ENCODE results near the gene SSBP3.
A peak's percentile ranks its signal among the peaks of the same experiment; 100 is the strongest.
"Not testable (repeated sequence)": the region's sequence is repeated elsewhere in the genome, so short reads cannot be mapped to it uniquely, and the experiment has no call there.

SSBP3 gene

GRCh38 chr1:54354899-54355298, 51.3 kb downstream of the SSBP3 start:
- no peaks in the 10 kb centered on the region for H3K9me3 Mint-ChIP-seq
- no peak overlapping the region for H3K27ac Mint-ChIP-seq
- intact Hi-C loops (cut with micrococcal nuclease) = no loop called here
- peaks cover 12% of the 10 kb centered on the region for H3K27me3 Mint-ChIP-seq
- no peak overlapping the region for H3K4me3 Mint-ChIP-seq
- H3K36me3 Mint-ChIP-seq (ENCODE audit: low read depth) = peaks cover 28% of the 10 kb centered on the region
- peaks cover 23% of the 10 kb centered on the region for H3K4me1 Mint-ChIP-seq (ENCODE audit: low read depth)

GRCh38 chr1:54353959-54354358, 52.2 kb downstream of the SSBP3 start:
- Mint-ChIP-seq H3K27ac (no peak overlapping the region), H3K4me3 (no peak overlapping the region), H3K9me3 (no peaks in the 10 kb centered on the region), H3K36me3 (ENCODE audit: low read depth) (peaks cover 20% of the 10 kb centered on the region), H3K27me3 (peaks cover 12% of the 10 kb centered on the region), H3K4me1 (ENCODE audit: low read depth) (peaks cover 23% of the 10 kb centered on the region)
- intact Hi-C loops (cut with micrococcal nuclease) = no loop called here

GRCh38 chr1:54352755-54353154, 53.4 kb downstream of the SSBP3 start:
- Mint-ChIP-seq H3K27ac (no peak overlapping the region), H3K27me3 (peaks cover 11% of the 10 kb centered on the region), H3K4me3 (no peak overlapping the region), H3K4me1 (ENCODE audit: low read depth) (peaks cover 22% of the 10 kb centered on the region), H3K9me3 (no peaks in the 10 kb centered on the region), H3K36me3 (ENCODE audit: low read depth) (peaks cover 11% of the 10 kb centered on the region)
- intact Hi-C loops (cut with micrococcal nuclease) = no loop called here

- Mint-ChIP-seq H3K27ac (no peak overlapping the region), H3K27me3 (no peaks in the 10 kb centered on the region), H3K4me1 (ENCODE audit: low read depth) (no peaks in the 10 kb centered on the region), H3K4me3 (no peak overlapping the region), H3K9me3 (no peaks in the 10 kb centered on the region), H3K36me3 (ENCODE audit: low read depth) (peaks cover 7% of the 10 kb centered on the region)
- intact Hi-C loops (cut with micrococcal nuclease) = no loop called here
Observed at GRCh38 chr1:54350360-54350759, 55.8 kb downstream of the SSBP3 start.

- H3K4me1 Mint-ChIP-seq (ENCODE audit: low read depth) = peaks cover 3% of the 10 kb centered on the region
- peaks cover 17% of the 10 kb centered on the region for H3K36me3 Mint-ChIP-seq (ENCODE audit: low read depth)
- intact Hi-C loops (cut with micrococcal nuclease) = no loop called here
- H3K4me3 Mint-ChIP-seq = no peak overlapping the region
- no peak overlapping the region for H3K27ac Mint-ChIP-seq
- no peaks in the 10 kb centered on the region for H3K9me3 Mint-ChIP-seq
- no peaks in the 10 kb centered on the region for H3K27me3 Mint-ChIP-seq
Observed at GRCh38 chr1:54348700-54349021, 57.5 kb downstream of the SSBP3 start.

- no peak overlapping the region for H3K27ac Mint-ChIP-seq
- peaks cover 8% of the 10 kb centered on the region for H3K4me1 Mint-ChIP-seq (ENCODE audit: low read depth)
- intact Hi-C loops (cut with micrococcal nuclease) = no loop called here
- H3K36me3 Mint-ChIP-seq (ENCODE audit: low read depth) = peaks cover 19% of the 10 kb centered on the region
- H3K9me3 Mint-ChIP-seq = no peaks in the 10 kb centered on the region
- H3K27me3 Mint-ChIP-seq = no peaks in the 10 kb centered on the region
- no peak overlapping the region for H3K4me3 Mint-ChIP-seq
Observed at GRCh38 chr1:54347955-54348699, 58.1 kb downstream of the SSBP3 start.

GRCh38 chr1:54347261-54347954, 58.8 kb downstream of the SSBP3 start:
- Mint-ChIP-seq H3K9me3 (no peaks in the 10 kb centered on the region), H3K27me3 (no peaks in the 10 kb centered on the region), H3K36me3 (ENCODE audit: low read depth) (peaks cover 19% of the 10 kb centered on the region), H3K4me1 (ENCODE audit: low read depth) (peaks cover 16% of the 10 kb centered on the region), H3K4me3 (no peak overlapping the region), H3K27ac (no peak overlapping the region)
- intact Hi-C loops (cut with micrococcal nuclease) = no loop called here

GRCh38 chr1:54345548-54345947, 60.6 kb downstream of the SSBP3 start:
- H3K27ac Mint-ChIP-seq; intact Hi-C loops (cut with micrococcal nuclease); H3K4me3 Mint-ChIP-seq; H3K9me3 Mint-ChIP-seq; H3K27me3 Mint-ChIP-seq: not testable (repeated sequence)
- Mint-ChIP-seq H3K36me3 (ENCODE audit: low read depth) (peaks cover 19% of the 10 kb centered on the region), H3K4me1 (ENCODE audit: low read depth) (peaks cover 31% of the 10 kb centered on the region)

- Mint-ChIP-seq H3K4me1 (ENCODE audit: low read depth) (peaks cover 31% of the 10 kb centered on the region), H3K9me3 (no peaks in the 10 kb centered on the region), H3K36me3 (ENCODE audit: low read depth) (peaks cover 19% of the 10 kb centered on the region), H3K27me3 (no peaks in the 10 kb centered on the region), H3K27ac (no peak overlapping the region), H3K4me3 (no peak overlapping the region)
- intact Hi-C loops (cut with micrococcal nuclease) = no loop called here
Observed at GRCh38 chr1:54345116-54345515, 61.1 kb downstream of the SSBP3 start.

- H3K36me3 Mint-ChIP-seq (ENCODE audit: low read depth) = peaks cover 19% of the 10 kb centered on the region
- H3K4me3 Mint-ChIP-seq = no peak overlapping the region
- H3K27ac Mint-ChIP-seq = peak overlapping the region; percentile 41
- peaks cover 34% of the 10 kb centered on the region for H3K4me1 Mint-ChIP-seq (ENCODE audit: low read depth)
- no peaks in the 10 kb centered on the region for H3K27me3 Mint-ChIP-seq
- intact Hi-C loops (cut with micrococcal nuclease) = no loop called here
- no peaks in the 10 kb centered on the region for H3K9me3 Mint-ChIP-seq
Observed at GRCh38 chr1:54342742-54343687, 63.2 kb downstream of the SSBP3 start.

GRCh38 chr1:54342288-54342687, 63.9 kb downstream of the SSBP3 start:
- Mint-ChIP-seq H3K27ac (peak overlapping the region; percentile 68), H3K9me3 (no peaks in the 10 kb centered on the region), H3K4me3 (no peak overlapping the region), H3K36me3 (ENCODE audit: low read depth) (peaks cover 13% of the 10 kb centered on the region), H3K4me1 (ENCODE audit: low read depth) (peaks cover 36% of the 10 kb centered on the region), H3K27me3 (no peaks in the 10 kb centered on the region)
- intact Hi-C loops (cut with micrococcal nuclease) = no loop called here

GRCh38 chr1:54341763-54342162, 64.4 kb downstream of the SSBP3 start:
- Mint-ChIP-seq H3K36me3 (ENCODE audit: low read depth) (peaks cover 18% of the 10 kb centered on the region), H3K4me1 (ENCODE audit: low read depth) (peaks cover 40% of the 10 kb centered on the region)

GRCh38 chr1:54340878-54341277, 65.3 kb downstream of the SSBP3 start:
- Mint-ChIP-seq H3K27me3 (no peaks in the 10 kb centered on the region), H3K9me3 (no peaks in the 10 kb centered on the region), H3K4me3 (no peak overlapping the region), H3K36me3 (ENCODE audit: low read depth) (peaks cover 18% of the 10 kb centered on the region), H3K27ac (no peak overlapping the region), H3K4me1 (ENCODE audit: low read depth) (peaks cover 49% of the 10 kb centered on the region)
- intact Hi-C loops (cut with micrococcal nuclease) = no loop called here

More at GRCh38 chr1:54341763-54342162, 64.4 kb downstream of the SSBP3 start:
- Mint-ChIP-seq H3K4me3 (no peak overlapping the region), H3K27ac (peak overlapping the region; percentile 68), H3K9me3 (no peaks in the 10 kb centered on the region), H3K27me3 (no peaks in the 10 kb centered on the region)
- intact Hi-C loops (cut with micrococcal nuclease) = no loop called here

GRCh38 chr1:54340434-54340833, 65.8 kb downstream of the SSBP3 start:
- Mint-ChIP-seq H3K27ac (no peak overlapping the region), H3K36me3 (ENCODE audit: low read depth) (peaks cover 21% of the 10 kb centered on the region), H3K4me1 (ENCODE audit: low read depth) (peaks cover 54% of the 10 kb centered on the region), H3K4me3 (no peak overlapping the region), H3K9me3 (no peaks in the 10 kb centered on the region), H3K27me3 (no peaks in the 10 kb centered on the region)
- intact Hi-C loops (cut with micrococcal nuclease) = no loop called here

All from dendritic cell treated with granulocyte-macrophage colony-stimulating factor and Interleukin-4, amounts not matched to agents 40 ng/mL and 50 ng/mL, for 4 days (primary cell).